WERI-Rb-1 (cell line): Measurements from ENCODE around the gene MAP4.
A peak's percentile ranks its signal among the peaks of the same experiment; 100 is the strongest.

Experiments used
- DNase-seq: peaks from one replicate; pipeline ENCODE4 v3.0.0-alpha.2; 2020
- H3K27ac ChIP-seq: fragments of 250-450 bp; sonication (Bioruptor Pico); 2 replicates; pipeline ENCODE4 v1.5.1; 2020; ENCODE audit warnings: mild to moderate bottlenecking, moderate library complexity
- H3K27me3 ChIP-seq: fragments of 250-450 bp; sonication (Bioruptor Pico); 2 replicates; pipeline ENCODE4 v1.5.1; 2021; ENCODE audit warnings: mild to moderate bottlenecking, low read depth, moderate library complexity; ENCODE audit not compliant: insufficient read depth, severe bottlenecking
- H3K36me3 ChIP-seq: fragments of 250-450 bp; sonication (Bioruptor Pico); 2 replicates; pipeline ENCODE4 v1.5.1; 2020; ENCODE audit warnings: mild to moderate bottlenecking, moderate library complexity
- H3K4me3 ChIP-seq: 2 replicates; pipeline ENCODE4 v1.5.1; 2011; ENCODE audit warnings: low read depth, mild to moderate bottlenecking, control low read depth, low read length
- H3K9me3 ChIP-seq: fragments of 250-450 bp; sonication (Bioruptor Pico); 2 replicates; pipeline ENCODE4 v1.5.1; 2021; ENCODE audit warnings: mild to moderate bottlenecking, moderate library complexity; ENCODE audit not compliant: severe bottlenecking
- TF ChIP-seq, protein P1 (sequence below): IDR thresholded peaks from 2 replicates; pipeline ENCODE4 v1.5.1; 2011; ENCODE audit warnings: low read depth, mild to moderate bottlenecking, control low read depth, inconsistent platforms, low read length

MAP4 gene

DNA sequence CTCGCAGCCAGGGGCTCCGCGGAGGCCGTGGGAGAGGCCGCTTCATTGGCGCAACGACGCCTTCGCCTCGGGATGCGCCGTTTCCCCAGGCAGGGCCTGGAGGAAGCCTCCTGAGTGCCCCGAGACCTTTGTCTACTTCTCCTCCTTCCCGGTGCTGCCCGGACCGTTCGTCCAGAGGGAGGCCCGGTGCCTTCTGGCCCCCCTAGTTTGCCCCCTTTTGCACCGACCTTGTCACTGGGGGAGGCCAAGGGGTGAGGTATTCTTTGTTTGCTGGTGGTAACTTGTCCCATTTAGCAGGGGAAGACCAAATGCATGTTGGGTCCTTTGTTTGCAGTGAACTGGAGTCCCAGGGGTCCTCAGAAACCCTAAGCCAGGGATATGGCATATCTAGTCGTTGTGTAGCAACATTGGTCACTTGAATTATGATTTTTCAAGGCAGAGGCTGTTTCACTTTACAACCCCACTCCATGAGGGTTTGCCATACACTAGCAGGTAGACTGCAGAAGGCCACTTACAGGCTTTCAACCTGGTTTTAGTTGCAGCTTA, 212.7 kb downstream of the MAP4 start:
- Histone ChIP-seq H3K36me3 (peaks cover 32% of the 10 kb centered on the region), H3K4me3 (peak overlapping the region; percentile 94), H3K27ac (peak overlapping the region; percentile 96), H3K9me3 (no peaks in the 10 kb centered on the region), H3K27me3 (no peaks in the 10 kb centered on the region)
- no peak for DNase-seq
- TF ChIP-seq, protein P1, sequence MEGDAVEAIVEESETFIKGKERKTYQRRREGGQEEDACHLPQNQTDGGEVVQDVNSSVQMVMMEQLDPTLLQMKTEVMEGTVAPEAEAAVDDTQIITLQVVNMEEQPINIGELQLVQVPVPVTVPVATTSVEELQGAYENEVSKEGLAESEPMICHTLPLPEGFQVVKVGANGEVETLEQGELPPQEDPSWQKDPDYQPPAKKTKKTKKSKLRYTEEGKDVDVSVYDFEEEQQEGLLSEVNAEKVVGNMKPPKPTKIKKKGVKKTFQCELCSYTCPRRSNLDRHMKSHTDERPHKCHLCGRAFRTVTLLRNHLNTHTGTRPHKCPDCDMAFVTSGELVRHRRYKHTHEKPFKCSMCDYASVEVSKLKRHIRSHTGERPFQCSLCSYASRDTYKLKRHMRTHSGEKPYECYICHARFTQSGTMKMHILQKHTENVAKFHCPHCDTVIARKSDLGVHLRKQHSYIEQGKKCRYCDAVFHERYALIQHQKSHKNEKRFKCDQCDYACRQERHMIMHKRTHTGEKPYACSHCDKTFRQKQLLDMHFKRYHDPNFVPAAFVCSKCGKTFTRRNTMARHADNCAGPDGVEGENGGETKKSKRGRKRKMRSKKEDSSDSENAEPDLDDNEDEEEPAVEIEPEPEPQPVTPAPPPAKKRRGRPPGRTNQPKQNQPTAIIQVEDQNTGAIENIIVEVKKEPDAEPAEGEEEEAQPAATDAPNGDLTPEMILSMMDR: no peak

DNA sequence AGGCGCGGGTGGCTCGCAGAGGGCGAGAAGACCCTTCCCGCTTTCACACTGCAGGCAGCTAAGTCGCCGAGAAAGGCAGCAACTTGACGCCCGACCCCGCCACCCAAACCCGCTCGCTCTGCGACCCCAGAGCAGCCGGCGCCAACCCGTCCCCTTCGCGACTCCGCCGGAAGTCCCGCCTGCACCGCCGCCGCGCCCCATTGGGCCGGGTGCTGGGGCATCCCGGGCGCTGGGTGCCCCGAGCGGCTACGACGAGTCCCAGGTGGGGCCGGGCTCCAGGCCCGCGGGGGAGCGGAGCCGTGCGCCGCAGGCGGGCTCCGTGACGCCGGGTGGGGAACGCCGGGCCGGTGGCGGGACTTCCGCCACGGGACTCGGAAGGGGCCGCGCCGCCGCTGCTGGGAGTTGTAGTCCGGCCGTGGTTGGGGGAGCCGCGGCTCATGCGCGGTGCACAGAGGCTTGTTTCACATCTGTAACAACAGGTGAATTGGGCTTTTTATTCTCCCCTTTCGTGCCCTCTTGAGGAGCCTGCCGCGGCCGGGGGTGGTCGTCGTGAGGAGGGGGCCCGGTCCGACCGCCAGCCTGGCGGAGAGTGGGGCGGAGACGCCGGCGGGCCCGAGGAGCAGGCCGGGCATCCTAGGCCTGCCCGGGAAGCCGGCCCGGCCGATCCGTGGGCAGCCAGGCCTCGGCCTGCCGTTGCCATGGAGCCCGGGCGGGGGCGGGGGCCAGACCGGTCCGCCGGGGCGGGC, 213.3 kb downstream of the MAP4 start, which contains the start of gene DHX30:
Gene DHX30, plus strand, starts transcription at position 405 of the 746 bp plus-strand sequence. CDS start 7,546 bp downstream, outside the sequence.
- Histone ChIP-seq H3K27me3 (no peaks in the 10 kb centered on the region), H3K36me3 (peaks cover 27% of the 10 kb centered on the region), H3K9me3 (no peaks in the 10 kb centered on the region), H3K4me3 (peak within 1 kb of the TSS; percentile 94), H3K27ac (peak within 1 kb of the TSS; percentile 96)
- TF ChIP-seq, protein P1: no peak
- peak; percentile 85 for DNase-seq
